Brain microvascular endothelial cell (primary cell): ENCODE results near the gene GLRX3.

Source experiments
- DNase-seq: peaks from one replicate; pipeline ENCODE4 v3.0.0-alpha.2; 2020
- H3K27ac ChIP-seq: fragments of 250-450 bp; sonication (Bioruptor Pico); 2 replicates; pipeline ENCODE4 v1.5.1; 2020; ENCODE audit warnings: mild to moderate bottlenecking, moderate library complexity
- H3K27me3 ChIP-seq: fragments of 250-450 bp; sonication (Bioruptor Pico); replicated peaks from 2 replicates; pipeline ENCODE4 v1.5.1; 2020; ENCODE audit warnings: mild to moderate bottlenecking
- H3K36me3 ChIP-seq: fragments of 250-450 bp; sonication (Bioruptor Pico); replicated peaks from 2 replicates; pipeline ENCODE4 v1.5.1; 2020; ENCODE audit warnings: mild to moderate bottlenecking
- H3K4me3 ChIP-seq: 2 replicates; pipeline ENCODE4 v1.5.1; 2011; ENCODE audit warnings: low read depth, mild to moderate bottlenecking, control low read depth, low read length, moderate library complexity
- in situ Hi-C: cut with HindIII; loops from 2 replicates; pipeline ENCODE4 v1.10.0; 2017; ENCODE audit warnings: low sequenced_read_pairs, low pct_ligation_motif_present
- TF ChIP-seq, protein P1 (sequence below): IDR thresholded peaks from 2 replicates; pipeline ENCODE4 v1.5.1; 2011; ENCODE audit warnings: low read depth, mild to moderate bottlenecking, moderate library complexity, low read length, control low read depth, inconsistent platforms; ENCODE audit errors: missing control alignments

GLRX3 gene

DNA sequence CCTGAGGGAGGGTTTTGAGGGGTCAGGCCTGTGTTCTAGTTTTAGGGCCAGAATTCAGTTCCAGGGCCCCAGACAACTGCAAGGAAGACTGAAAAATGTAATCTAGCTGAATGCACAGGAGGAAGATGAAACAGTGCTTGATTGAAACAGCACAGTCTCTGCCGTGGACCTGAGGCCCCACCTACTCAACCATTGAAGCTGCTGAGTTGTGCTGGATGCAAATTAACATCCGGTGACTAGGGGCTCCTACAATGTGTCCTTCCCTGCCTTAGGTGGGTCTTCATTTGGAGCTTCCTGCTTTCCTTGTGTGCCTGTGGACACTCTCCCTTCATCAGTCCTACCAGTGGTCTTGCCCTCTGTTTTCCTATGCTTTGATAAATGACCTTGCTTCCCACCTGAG, 5.7 kb downstream of the GLRX3 start:
- Histone ChIP-seq H3K27ac (no peak overlapping the region), H3K27me3 (no peaks in the 10 kb centered on the region), H3K4me3 (no peak overlapping the region), H3K36me3 (peaks cover 22% of the 10 kb centered on the region)
- DNase-seq = no peak
- TF ChIP-seq, protein P1, sequence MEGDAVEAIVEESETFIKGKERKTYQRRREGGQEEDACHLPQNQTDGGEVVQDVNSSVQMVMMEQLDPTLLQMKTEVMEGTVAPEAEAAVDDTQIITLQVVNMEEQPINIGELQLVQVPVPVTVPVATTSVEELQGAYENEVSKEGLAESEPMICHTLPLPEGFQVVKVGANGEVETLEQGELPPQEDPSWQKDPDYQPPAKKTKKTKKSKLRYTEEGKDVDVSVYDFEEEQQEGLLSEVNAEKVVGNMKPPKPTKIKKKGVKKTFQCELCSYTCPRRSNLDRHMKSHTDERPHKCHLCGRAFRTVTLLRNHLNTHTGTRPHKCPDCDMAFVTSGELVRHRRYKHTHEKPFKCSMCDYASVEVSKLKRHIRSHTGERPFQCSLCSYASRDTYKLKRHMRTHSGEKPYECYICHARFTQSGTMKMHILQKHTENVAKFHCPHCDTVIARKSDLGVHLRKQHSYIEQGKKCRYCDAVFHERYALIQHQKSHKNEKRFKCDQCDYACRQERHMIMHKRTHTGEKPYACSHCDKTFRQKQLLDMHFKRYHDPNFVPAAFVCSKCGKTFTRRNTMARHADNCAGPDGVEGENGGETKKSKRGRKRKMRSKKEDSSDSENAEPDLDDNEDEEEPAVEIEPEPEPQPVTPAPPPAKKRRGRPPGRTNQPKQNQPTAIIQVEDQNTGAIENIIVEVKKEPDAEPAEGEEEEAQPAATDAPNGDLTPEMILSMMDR = no peak
- in situ Hi-C loops = no loop called here

GRCh38 chr10:130146042-130146441, 9.9 kb downstream of the GLRX3 start:
- Histone ChIP-seq H3K27me3 (no peaks in the 10 kb centered on the region), H3K36me3 (peaks cover 28% of the 10 kb centered on the region), H3K27ac (no peak overlapping the region), H3K4me3 (no peak overlapping the region)
- in situ Hi-C loops = no loop called here
- TF ChIP-seq, protein P1 = no peak
- DNase-seq = no peak

DNA sequence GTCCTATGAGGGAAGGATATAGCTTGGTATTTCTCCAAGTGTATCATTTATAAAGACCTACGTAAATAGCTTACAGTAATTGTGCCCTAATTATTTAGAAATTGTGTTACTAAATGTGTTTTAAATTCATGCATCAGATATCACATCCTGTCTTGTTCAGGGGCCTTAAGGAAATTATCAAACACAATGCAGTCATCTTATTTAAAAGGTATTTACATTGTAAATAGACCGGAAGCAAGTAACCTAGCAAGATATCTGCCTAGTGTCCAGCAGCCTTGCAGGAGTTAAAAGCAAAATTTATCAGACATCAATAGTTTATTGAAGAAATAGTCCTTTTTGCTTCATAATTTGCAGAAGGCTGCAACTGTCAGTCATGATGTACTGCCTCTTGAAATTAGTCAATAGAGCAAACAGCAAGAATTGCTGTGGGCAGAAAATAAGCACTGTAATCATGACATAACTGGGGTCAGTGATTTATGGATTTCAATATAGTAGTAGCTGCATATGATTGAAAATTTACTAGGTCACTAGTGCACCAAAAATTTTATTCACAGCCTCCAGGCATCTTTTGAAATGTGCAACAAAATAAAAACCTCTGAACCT, 23.1 kb downstream of the GLRX3 start:
- Histone ChIP-seq H3K36me3 (peaks cover 18% of the 10 kb centered on the region), H3K27ac (no peak overlapping the region), H3K27me3 (no peaks in the 10 kb centered on the region), H3K4me3 (no peak overlapping the region)
- no peak for DNase-seq
- in situ Hi-C loops = no loop called here
- TF ChIP-seq, protein P1 = no peak

DNA sequence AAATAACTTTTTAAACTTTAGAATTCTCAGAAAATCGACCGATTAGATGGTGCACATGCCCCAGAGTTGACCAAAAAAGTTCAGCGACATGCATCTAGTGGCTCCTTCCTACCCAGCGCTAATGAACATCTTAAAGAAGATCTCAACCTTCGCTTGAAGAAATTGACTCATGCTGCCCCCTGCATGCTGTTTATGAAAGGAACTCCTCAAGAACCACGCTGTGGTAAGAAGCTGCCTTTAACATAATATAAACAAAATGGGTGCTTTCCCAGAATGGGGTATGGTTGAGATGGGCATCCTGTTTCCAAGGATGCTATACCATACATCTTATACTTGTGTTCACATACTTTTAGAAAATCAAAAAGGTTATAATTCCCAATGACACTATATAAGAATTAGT, 24.6 kb downstream of the GLRX3 start:
- Histone ChIP-seq H3K4me3 (no peak overlapping the region), H3K36me3 (peaks cover 18% of the 10 kb centered on the region), H3K27ac (no peak overlapping the region), H3K27me3 (no peaks in the 10 kb centered on the region)
- TF ChIP-seq, protein P1 = peak; percentile 36
- DNase-seq = peak; percentile 31
- in situ Hi-C loops = no loop called here

- DNase-seq = no peak
- peaks cover 19% of the 10 kb centered on the region for H3K36me3 ChIP-seq
- no peaks in the 10 kb centered on the region for H3K27me3 ChIP-seq
- no peak overlapping the region for H3K4me3 ChIP-seq
- in situ Hi-C loops = no loop called here
- no peak overlapping the region for H3K27ac ChIP-seq
- TF ChIP-seq, protein P1 = no peak
Measured at GRCh38 chr10:130161331-130161730, 25.1 kb downstream of the GLRX3 start.

DNA sequence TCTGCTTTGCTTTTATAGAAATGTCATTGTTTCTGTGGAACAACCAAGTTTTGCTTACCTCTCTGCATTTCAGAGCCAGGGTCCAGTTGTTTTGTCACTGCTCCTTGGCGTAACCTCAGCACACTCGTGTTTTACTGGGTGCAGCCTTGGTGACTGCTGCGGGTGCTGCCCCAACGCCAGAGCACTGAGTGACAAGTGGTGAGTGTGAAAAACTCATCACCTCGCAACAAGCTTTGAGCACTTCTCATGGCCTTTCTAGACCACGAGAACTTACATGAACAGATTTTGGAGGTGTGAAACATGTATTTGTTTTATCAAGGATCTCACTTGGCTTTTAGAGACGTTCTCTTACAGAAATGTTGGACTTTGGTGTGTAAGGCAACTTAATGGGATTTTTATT, 31.0 kb downstream of the GLRX3 start:
- in situ Hi-C loops = no loop called here
- H3K4me3 ChIP-seq = no peak overlapping the region
- H3K36me3 ChIP-seq = peaks cover 19% of the 10 kb centered on the region
- no peak for DNase-seq
- H3K27ac ChIP-seq = no peak overlapping the region
- TF ChIP-seq, protein P1 = no peak
- no peaks in the 10 kb centered on the region for H3K27me3 ChIP-seq
